ENCODE data around the gene GDF9.

The GDF9 gene

DNA sequence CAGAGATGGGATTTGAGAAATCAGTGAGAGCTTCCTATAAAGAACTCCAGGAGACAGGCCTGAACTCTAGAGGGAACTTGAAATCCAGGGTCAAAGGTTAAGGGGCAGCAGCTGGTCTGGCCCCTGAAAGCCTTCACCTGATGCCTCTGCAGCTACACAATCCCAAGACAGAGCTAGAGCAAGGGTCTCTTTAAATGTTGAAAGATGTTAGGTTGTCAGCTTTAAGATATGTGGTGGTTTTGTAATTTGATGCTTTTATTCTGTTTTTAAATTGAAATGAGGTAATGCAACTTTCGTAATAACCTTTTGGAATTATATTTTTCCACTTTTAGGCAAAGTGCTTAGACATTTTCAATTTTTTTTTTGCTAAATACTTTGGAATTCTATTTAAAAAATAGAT is 50.8 kb downstream of the GDF9 start:
- DNase-seq = no peak

DNA sequence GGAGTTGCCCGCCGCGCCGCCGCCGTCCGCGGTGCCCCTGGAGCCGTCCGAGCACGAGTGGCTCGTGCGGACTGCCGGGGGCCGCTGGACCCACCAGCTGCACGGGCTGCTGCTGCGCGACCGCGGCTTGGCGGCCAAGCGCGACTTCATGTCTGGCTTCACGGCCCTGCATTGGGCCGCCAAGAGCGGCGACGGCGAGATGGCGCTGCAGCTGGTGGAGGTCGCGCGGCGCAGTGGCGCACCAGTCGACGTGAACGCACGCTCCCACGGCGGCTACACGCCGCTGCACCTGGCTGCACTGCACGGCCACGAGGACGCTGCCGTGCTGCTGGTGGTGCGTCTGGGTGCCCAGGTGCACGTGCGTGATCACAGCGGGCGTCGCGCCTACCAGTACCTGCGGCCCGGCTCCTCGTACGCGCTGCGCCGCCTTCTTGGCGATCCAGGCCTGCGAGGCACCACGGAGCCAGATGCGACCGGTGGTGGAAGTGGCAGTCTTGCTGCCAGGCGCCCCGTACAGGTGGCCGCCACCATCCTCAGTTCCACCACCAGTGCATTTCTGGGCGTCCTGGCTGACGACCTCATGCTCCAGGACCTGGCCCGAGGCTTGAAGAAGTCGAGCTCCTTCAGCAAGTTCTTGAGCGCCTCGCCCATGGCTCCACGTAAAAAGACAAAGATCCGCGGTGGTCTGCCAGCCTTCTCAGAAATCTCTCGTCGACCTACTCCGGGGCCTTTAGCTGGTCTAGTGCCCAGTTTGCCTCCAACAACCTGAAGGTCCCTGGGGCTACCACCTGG is 51.6 kb downstream of the GDF9 start:
- no peak for DNase-seq

DNA sequence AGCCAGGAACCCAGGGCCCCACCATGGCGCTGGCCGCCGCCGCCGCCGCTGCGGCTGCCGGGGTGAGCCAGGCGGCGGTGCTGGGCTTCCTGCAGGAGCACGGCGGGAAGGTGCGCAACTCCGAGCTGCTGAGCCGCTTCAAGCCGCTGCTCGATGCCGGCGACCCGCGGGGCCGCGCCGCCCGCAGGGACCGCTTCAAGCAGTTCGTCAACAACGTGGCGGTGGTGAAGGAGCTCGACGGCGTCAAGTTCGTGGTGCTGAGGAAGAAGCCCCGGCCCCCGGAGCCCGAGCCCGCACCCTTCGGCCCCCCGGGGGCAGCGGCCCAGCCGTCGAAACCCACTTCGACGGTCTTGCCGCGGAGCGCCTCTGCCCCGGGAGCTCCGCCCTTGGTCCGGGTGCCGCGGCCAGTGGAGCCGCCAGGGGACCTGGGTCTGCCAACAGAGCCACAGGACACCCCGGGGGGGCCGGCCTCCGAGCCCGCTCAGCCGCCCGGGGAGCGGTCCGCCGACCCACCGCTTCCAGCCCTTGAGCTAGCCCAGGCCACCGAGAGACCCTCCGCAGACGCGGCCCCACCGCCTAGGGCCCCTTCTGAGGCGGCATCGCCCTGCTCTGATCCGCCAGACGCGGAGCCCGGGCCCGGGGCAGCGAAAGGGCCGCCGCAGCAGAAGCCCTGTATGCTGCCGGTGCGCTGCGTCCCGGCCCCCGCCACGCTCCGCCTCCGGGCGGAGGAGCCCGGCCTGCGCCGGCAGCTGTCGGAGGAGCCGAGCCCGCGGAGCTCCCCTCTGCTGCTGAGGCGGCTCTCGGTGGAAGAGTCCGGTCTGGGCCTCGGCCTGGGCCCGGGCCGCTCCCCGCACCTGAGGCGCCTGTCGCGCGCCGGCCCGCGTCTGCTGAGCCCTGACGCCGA is 52.4 kb downstream of the GDF9 start:
- no peak for DNase-seq

DNA sequence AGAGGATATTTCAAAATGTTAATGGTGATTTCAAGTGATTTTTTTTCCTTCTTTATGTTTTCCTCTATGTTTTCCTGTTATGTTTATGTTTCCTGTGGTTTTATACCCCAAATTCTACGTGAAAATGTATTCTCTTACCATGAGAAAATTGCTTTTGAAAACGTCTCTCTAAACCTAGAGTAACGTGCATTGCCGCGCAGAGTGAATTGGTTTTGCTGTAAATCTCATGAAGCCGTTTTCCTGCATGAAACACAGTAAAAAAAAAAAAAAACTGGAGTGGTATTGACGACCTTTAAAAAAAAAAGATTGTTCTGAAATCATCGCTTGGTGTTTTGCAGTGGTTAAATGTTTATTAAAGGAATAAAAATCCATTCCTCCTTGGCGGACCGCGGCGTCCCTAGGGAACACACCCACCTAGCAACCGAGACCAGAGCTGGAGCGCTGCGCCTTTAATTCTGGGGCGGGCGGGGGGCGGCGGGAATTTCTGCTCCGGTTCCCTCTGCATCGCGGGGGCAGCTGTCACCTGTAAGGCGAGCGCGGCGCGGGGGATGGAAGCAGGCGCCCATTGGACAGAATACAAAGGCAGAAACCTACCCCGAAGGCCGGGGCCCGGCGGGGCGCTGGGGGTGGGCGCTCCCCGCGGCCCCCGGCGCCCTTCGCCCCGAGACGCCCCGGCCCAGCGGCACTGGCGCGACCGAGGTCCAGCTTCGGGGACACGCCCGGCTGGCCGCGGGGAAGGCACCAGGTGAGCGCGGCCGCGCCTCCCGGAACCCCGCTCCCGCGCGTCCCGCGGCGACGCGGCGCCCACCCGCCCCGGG is 53.3 kb downstream of the GDF9 start, which contains the start of gene SOWAHA:
SOWAHA (plus strand) TSS at position 522 of the 818 bp plus-strand sequence. CDS start 320 bp downstream, outside the sequence.
- no peak for DNase-seq

DNA sequence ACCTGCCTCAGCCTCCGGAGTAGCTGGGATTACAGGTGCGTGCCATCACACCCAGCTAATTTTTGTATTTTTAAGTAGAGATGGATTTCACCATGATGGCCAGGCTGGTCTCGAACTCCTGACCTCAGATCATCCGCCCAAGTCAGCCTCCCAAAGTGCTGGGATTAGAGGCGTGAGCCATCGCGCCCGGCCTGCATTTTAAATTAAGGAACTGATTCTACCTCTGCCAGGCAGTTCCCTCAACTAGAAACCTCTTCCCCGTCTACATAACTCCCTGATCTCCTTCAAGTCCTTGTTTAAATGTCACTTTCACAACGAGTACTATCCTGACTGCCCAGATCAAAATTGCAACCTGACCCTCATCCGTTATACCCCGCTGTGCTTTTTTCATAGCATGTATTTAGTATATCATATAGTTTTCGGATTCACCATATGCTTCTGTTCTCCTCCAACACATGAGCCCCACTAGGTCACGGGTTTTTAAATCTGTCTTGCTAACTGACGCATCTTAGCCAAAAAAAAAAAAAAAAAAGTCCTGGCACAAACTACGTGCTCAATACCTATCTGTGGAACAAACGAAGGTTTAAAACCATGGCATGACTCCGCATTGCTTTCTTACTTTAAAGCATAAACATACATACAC is 54.0 kb downstream of the GDF9 start:
- DNase-seq = no peak

Measured in KG1 (cell line).